ENCODE data around the gene KDM2A. TPM values are rescaled to one million over a fixed set of nuclear protein-coding genes. Genes with fewer than 3 reads are reported as not detected.

The KDM2A gene
- total and polyA plus RNA-seq, 2 donors (not counting 3 experiments of a cell fraction or from before 2014, with no cell fraction given) = 72.2 to 79.5 TPM

DNA sequence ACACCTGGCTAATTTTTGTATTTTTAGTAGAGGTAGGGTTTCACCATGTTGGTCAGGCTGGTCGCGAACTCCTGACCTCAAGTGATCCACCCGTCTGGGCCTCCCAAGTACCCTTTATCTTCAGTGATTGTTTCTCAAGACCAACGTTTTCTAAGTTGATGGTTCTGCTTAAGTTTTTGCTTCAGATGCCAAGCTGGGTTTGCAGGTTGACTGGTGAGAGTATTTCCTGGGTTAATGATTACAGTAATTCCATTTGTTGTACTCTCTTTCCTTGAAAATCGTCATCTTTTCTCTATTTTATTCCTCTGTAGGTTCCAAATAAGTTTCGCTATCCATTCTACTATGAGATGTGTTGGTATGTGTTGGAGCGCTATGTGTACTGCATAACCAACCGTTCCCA is 108.7 kb downstream of the KDM2A start:
- Histone ChIP-seq H3K9me3 (replicated peaks; ENCODE audit: control insufficient read depth, insufficient read depth, low read length) (no peaks in the 10 kb centered on the region), H3K4me2 (ENCODE audit: insufficient read depth, low read length) (no peak overlapping the region), H3K27ac (ENCODE audit: insufficient read depth, low read depth, low read length) (no peak overlapping the region), H3K36me3 (ENCODE audit: control insufficient read depth in 2 of 2, extremely low read depth in 1 of 2, insufficient read depth in 2 of 2, low read length in 2 of 2) (peaks cover 17 to 26% of the 10 kb centered on the region in 2 experiments), H3K4me3 (replicated peaks in 1 of 3; ENCODE audit: insufficient read depth in 1 of 3, low read depth in 1 of 3, low read length in 3 of 3) (no peak overlapping the region), H3K4me1 (ENCODE audit: control insufficient read depth, extremely low read depth, insufficient read depth, low read length) (no peaks in the 10 kb centered on the region), H3K27me3 (ENCODE audit: control insufficient read depth in 2 of 2, insufficient read depth in 2 of 2, low read length in 2 of 2) (no peaks in the 10 kb centered on the region), H2AFZ (ENCODE audit: low read depth, low read length) (no peak overlapping the region), H4K20me1 (replicated peaks; ENCODE audit: control insufficient read depth, extremely low read depth, insufficient read depth, low read length) (no peaks in the 10 kb centered on the region), H3K9ac (replicated peaks; ENCODE audit: extremely low read depth, insufficient read depth, low read length) (no peak overlapping the region), H3K9me1 (replicated peaks; ENCODE audit: control insufficient read depth, extremely low read depth, insufficient read depth, low read length) (no peaks in the 10 kb centered on the region), H3K79me2 (ENCODE audit: control insufficient read depth, insufficient read depth, low read length) (no peaks in the 10 kb centered on the region)
- dilution Hi-C loops (cut with MboI; ENCODE audit: extremely low pct_ligation_motif_present, low sequenced_read_pairs) = no loop called here
- FAIRE-seq = no peak
- ChIA-PET CTCF (interaction anchor here (1.4 kb wide), 1 partner anchor 147 kb away, joined by 3 read pairs; no protein-coding TSS in a partner anchor), POLR2A (interaction anchor here (1.0 kb wide), 1 partner anchor 12 kb away, joined by 4 read pairs; no protein-coding TSS in a partner anchor)
- no peak for TF ChIP-seq POLR2A (IDR thresholded peaks at IDR 0.05; ENCODE audit: low read depth, low read length)
- no peak for TF ChIP-seq EZH2 (IDR thresholded peaks at IDR 0.05; ENCODE audit: borderline replicate concordance, low read depth, low read length, severe bottlenecking)
- TF ChIP-seq, protein P1, sequence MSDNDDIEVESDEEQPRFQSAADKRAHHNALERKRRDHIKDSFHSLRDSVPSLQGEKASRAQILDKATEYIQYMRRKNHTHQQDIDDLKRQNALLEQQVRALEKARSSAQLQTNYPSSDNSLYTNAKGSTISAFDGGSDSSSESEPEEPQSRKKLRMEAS (IDR thresholded peaks at IDR 0.05; ENCODE audit: insufficient read depth, insufficient read length) = no peak
- TF ChIP-seq GATA2 (IDR thresholded peaks at IDR 0.05; ENCODE audit: insufficient read depth, insufficient read length, low read depth, low read length) = no peak
- TF ChIP-seq FOS (IDR thresholded peaks at IDR 0.05; ENCODE audit: borderline replicate concordance, insufficient read depth, low read length) = no peak
- no peak for TF ChIP-seq MYC (IDR thresholded peaks at IDR 0.05; ENCODE audit: low read depth, low read length)
- no peak for TF ChIP-seq POLR2AphosphoS5 (IDR thresholded peaks at IDR 0.05; ENCODE audit: insufficient read depth, low read depth, low read length)
- DNase-seq (ENCODE audit: low read depth, low spot score) = no peak
- BruUV-seq (replicated peaks) = no TSS peak
- intact Hi-C loops (cut with micrococcal nuclease) = no loop called here

DNA sequence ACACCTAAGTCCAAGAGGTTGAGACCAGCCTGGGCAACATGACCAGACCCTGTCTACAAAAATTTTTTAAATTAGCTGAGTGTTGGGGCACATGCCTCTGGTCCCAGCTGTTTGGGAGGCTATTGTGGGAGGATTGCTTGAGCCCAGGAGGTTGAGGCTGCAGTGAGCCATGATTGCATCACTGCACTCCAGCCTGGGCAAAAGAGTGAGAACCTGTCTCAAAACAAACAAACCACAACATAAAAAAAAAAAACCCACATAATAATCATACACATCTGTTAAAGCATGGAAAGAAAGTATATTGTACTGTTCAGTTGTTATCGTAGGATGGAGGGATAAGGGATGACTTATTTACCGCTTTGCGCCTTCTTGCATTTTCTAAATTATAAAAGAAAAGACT is 111.3 kb downstream of the KDM2A start:
- H3K27ac ChIP-seq (ENCODE audit: insufficient read depth, low read depth, low read length) = no peak overlapping the region
- TF ChIP-seq, protein P1 (IDR thresholded peaks at IDR 0.05; ENCODE audit: insufficient read depth, insufficient read length) = no peak
- TF ChIP-seq JUN (IDR thresholded peaks at IDR 0.05; ENCODE audit: borderline replicate concordance, insufficient read depth, insufficient read length, low read depth) = no peak
- TF ChIP-seq, protein P2, sequence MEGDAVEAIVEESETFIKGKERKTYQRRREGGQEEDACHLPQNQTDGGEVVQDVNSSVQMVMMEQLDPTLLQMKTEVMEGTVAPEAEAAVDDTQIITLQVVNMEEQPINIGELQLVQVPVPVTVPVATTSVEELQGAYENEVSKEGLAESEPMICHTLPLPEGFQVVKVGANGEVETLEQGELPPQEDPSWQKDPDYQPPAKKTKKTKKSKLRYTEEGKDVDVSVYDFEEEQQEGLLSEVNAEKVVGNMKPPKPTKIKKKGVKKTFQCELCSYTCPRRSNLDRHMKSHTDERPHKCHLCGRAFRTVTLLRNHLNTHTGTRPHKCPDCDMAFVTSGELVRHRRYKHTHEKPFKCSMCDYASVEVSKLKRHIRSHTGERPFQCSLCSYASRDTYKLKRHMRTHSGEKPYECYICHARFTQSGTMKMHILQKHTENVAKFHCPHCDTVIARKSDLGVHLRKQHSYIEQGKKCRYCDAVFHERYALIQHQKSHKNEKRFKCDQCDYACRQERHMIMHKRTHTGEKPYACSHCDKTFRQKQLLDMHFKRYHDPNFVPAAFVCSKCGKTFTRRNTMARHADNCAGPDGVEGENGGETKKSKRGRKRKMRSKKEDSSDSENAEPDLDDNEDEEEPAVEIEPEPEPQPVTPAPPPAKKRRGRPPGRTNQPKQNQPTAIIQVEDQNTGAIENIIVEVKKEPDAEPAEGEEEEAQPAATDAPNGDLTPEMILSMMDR (IDR thresholded peaks at IDR 0.05; ENCODE audit: extremely low read depth in 1 of 2, insufficient read depth in 1 of 2, low read depth in 1 of 2, low read length in 2 of 2) = no peak
- no peak for TF ChIP-seq FOS (IDR thresholded peaks at IDR 0.05; ENCODE audit: borderline replicate concordance, insufficient read depth, low read length)
- TF ChIP-seq GATA2 (IDR thresholded peaks at IDR 0.05; ENCODE audit: insufficient read depth, insufficient read length, low read depth, low read length) = no peak
- no peaks in the 10 kb centered on the region for H3K4me1 ChIP-seq (ENCODE audit: control insufficient read depth, extremely low read depth, insufficient read depth, low read length)
- no peak overlapping the region for H3K4me3 ChIP-seq (replicated peaks in 1 of 3; ENCODE audit: insufficient read depth in 1 of 3, low read depth in 1 of 3, low read length in 3 of 3)
- ChIA-PET POLR2A (no interaction called here), CTCF (interaction anchor here (1.0 kb wide), 1 partner anchor 12 kb away, joined by 3 read pairs; no protein-coding TSS in a partner anchor)
- no peak overlapping the region for H3K4me2 ChIP-seq (ENCODE audit: insufficient read depth, low read length)
- H3K79me2 ChIP-seq (ENCODE audit: control insufficient read depth, insufficient read depth, low read length) = no peaks in the 10 kb centered on the region
- peaks cover 15 to 23% of the 10 kb centered on the region in 2 experiments for H3K36me3 ChIP-seq (ENCODE audit: control insufficient read depth in 2 of 2, extremely low read depth in 1 of 2, insufficient read depth in 2 of 2, low read length in 2 of 2)
- FAIRE-seq = no peak
- no peaks in the 10 kb centered on the region for H3K9me1 ChIP-seq (replicated peaks; ENCODE audit: control insufficient read depth, extremely low read depth, insufficient read depth, low read length)
- H2AFZ ChIP-seq (ENCODE audit: low read depth, low read length) = no peak overlapping the region
- H3K27me3 ChIP-seq (ENCODE audit: control insufficient read depth in 2 of 2, insufficient read depth in 2 of 2, low read length in 2 of 2) = no peaks in the 10 kb centered on the region
- intact Hi-C loops (cut with micrococcal nuclease) = no loop called here
- no peak for DNase-seq (ENCODE audit: low read depth, low spot score)
- no peaks in the 10 kb centered on the region for H4K20me1 ChIP-seq (replicated peaks; ENCODE audit: control insufficient read depth, extremely low read depth, insufficient read depth, low read length)
- no peak overlapping the region for H3K9ac ChIP-seq (replicated peaks; ENCODE audit: extremely low read depth, insufficient read depth, low read length)
- no peaks in the 10 kb centered on the region for H3K9me3 ChIP-seq (replicated peaks; ENCODE audit: control insufficient read depth, insufficient read depth, low read length)
- dilution Hi-C loops (cut with MboI; ENCODE audit: extremely low pct_ligation_motif_present, low sequenced_read_pairs) = no loop called here
- no TSS peak for BruUV-seq (replicated peaks)
